Stimulated activated CD8-positive, alpha-beta memory T cell treated with anti-CD3 and anti-CD28 coated beads, Interleukin-4, amount 100 ng/mL, for 48 hours (primary cell): ENCODE measurements around the gene USP46.

Source experiments
- DNase-seq: peaks from one replicate; pipeline ENCODE4 v3.0.0-alpha.2; 2020

USP46 gene

GRCh38 chr4:52655506-52655905 is 3.6 kb downstream of the USP46 start:
- no peak for DNase-seq

DNA sequence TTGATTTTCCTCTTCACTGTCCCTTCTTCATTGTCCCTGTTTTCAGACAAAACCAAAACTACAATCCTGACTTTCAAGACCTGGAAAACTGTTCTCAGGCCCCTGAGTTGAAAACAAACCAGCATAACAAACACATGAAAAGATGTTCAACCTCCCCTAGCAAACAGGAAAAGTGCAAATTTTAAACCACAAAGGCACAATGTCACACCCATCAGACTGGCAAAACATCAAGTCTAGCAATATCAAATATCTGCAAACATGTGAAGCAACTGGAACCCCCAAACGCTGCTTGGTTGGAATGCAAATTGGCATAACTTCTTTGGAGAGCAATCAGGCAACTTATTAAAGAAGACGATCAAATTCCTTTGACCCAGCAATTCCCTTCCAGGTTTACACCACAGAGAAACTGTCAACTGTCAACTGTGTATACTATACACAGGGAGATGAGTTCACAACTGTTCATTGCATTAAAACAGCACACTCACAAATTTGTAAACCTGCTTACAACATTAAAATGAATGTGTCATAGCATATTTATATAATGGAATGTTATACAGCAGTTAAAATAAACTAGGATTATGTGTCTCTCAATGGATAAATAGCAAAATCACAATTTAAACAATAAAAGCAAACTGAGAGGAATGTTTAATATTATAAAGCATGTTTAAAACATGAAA is 7.0 kb downstream of the USP46 start:
- no peak for DNase-seq

GRCh38 chr4:52648836-52649235 is 10.3 kb downstream of the USP46 start:
- DNase-seq: no peak

GRCh38 chr4:52646741-52647140 is 12.4 kb downstream of the USP46 start:
- no peak for DNase-seq

DNA sequence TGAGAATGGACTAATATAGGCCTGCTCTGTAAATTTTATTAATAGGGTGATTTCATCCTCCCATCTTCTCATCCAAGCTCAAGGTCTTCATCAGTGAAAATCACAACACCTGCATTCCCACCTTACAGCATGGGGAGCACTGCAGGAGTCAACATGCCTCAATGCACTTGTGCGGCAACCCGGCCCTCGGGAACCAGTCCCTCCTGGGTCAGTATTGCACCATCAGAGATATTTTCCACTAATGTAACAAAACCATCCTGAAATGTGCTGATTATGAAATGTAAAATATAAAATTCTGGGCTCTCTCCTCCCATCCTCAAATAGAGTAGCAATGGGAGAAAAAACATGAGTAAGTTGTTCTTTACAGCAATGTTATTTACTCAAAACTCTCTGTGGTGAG is 13.0 kb downstream of the USP46 start:
- DNase-seq: no peak

- DNase-seq: no peak
Measured at GRCh38 chr4:52645300-52645699, 13.8 kb downstream of the USP46 start.

- DNase-seq: no peak
Measured at GRCh38 chr4:52643785-52644244, 15.3 kb downstream of the USP46 start.

DNA sequence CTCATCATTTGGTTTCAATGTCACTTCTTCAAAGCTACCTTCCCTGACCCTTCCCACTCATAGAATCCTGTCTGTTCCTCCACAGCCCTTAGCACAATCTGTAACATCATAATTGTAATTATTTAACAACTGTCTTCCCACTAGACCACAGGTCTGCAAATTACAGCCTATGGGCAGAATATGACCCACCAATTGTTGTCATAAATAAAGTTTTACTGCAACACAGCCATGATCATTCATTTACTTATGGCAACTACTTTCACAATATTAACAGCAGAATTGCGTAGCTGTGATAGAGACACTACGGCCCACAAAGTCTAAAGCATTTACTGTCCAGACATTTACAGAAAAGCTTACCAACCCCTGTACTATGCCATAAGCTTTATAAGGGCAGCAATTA is 15.9 kb downstream of the USP46 start:
- no peak for DNase-seq

- DNase-seq: no peak
Measured at GRCh38 chr4:52641854-52642563, 17.1 kb downstream of the USP46 start.

DNA sequence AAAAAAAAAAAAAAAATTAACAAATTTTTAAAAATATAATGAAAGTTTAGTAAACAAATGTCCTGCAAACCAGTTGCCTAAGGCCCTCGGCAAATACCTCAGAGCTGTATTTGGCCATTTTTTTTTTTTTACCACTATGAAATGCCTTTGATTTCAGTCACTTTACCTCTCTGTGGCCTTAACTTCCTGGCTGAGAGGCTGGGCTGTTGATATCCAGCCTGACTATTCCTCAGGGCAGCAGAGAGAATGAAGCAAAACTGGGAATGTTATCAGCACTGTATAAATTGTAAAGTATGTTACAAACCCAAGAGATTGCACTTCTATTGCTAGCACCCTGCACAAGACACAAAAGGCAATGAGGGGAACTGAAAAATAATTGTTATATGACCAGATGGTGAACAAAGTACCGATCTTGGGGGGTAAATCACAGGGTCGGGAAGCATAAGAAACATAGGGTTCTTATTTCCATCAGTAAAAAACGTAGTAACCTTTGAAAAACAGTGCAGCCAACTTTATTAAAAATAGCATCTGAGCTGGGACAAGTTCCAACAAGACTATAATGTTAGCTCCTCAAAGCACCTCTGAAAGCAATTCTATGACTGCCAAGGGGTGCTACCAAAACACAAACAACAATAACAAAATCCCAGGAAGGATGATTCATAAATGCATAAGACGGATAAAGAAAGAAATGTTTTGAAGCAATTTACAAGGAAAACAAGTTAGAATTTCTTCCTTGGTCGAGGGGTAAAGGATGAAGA is 18.1 kb downstream of the USP46 start:
- no peak for DNase-seq

GRCh38 chr4:52638717-52639116 is 20.4 kb downstream of the USP46 start:
- no peak for DNase-seq

GRCh38 chr4:52637116-52637515 is 22.0 kb downstream of the USP46 start:
- no peak for DNase-seq

DNA sequence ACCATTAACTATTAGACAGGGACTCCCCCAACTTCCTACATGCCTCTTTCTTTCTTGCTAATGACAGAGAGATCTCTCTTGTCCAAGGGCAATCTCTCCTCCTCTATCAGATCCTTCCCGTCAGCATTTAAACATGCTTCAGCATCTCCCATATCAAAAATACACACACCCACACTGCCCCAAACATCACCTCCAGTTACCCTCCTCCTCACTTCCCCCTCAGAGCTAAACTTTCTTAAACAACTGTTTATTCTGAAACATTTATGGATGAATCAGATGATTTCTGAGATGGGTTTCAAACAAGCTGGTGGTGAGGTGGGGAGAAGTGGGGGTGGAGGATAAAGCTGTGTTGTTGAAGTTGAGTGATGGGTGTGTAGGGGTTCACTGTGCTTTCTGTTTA is 23.5 kb downstream of the USP46 start:
- no peak for DNase-seq

DNA sequence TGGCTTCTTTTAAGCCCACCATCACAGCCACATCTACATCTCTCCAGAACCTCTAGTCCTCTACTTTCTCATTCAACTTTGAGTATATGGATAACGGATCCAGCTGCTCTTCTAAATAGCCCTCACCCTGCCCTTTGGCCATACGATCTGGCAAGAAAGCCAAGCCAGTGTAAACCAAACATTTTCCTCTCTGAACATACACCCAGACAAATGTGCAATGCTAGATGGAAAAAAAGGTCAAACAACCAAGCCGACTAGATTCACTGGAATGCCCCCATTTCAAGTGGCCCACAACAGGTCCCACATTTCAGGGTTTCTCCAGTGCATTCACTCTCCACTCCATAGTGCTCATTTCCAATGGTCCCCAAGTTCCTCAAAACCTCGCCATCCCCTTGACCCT is 24.0 kb downstream of the USP46 start:
- DNase-seq: no peak

GRCh38 chr4:52633846-52634245 is 25.3 kb downstream of the USP46 start:
- no peak for DNase-seq

DNA sequence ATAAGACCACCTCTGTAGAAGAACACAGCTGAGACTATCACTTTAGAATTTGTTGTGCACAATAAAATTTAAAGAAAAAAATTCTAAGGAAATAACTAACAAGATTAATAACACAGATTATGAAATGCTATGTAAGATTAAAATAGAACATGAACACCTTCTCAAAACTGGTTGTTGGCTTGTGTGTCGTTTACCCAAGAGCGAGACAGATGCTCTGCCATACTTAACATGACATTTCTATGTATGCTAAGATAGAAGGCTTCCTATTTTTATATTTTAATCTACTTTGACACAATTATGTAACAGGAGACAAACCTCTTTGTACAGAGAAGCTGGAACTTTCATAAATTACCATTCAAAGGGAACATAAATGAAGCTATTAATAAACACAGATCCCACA is 30.1 kb downstream of the USP46 start:
- no peak for DNase-seq

DNA sequence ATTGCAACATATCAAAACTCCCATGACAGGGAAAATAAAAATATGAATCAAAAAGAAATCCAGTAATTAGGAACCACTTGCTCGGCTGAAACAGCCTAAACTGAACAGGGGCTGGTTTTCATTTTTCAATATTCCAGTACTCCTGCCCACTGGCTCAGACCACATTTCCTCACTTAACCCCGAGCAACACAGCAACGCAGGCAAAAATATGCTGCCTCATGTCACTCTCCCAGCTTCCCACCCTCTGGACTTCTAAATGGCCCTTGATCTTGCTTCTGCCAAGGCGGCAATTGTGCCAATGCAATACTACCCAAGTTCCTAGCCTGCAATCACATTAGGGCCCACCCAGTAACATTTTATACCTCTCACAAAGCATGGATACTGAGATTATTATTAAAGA is 30.6 kb downstream of the USP46 start:
- DNase-seq: no peak

DNA sequence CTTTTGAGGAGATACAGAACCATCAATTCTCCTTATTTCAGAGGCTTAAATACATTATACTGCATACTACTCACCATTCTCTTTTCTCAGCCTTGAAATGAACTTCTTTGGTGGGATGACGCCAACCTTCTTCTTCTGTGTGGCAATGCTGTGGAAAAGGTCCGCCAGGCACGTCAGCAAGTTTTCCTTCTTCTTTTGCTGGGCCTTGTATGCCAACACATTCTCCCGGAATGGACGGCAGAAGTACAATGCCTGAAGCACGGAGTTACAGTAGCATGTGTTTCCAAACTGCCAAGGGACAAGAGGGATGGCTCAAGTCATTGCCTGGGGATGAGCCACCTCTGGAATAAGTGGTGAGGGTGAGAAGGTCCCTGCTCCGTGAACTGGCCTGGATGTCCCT is 31.2 kb downstream of the USP46 start:
- no peak for DNase-seq

GRCh38 chr4:52625216-52625615 is 33.9 kb downstream of the USP46 start:
- DNase-seq: no peak

- DNase-seq: no peak
Measured at GRCh38 chr4:52622564-52622963, 36.5 kb downstream of the USP46 start.

GRCh38 chr4:52621567-52621966 is 37.5 kb downstream of the USP46 start:
- no peak for DNase-seq

DNA sequence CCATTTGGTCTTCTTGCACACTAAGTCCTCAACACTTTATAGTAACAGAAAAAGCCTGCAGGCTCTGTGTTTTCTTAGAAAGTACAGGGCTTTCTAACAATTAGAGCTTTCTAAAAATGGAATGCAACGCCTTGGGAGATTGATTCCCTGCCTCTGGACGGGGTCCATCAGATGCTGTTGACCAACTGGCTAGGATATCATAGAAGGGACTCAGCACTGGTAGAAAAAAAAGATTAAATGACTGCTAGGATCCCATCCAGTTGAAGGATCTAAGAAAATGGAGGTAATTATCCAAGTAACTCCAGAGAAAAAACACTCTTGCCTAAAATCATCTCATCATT is 39.5 kb downstream of the USP46 start:
- no peak for DNase-seq

DNA sequence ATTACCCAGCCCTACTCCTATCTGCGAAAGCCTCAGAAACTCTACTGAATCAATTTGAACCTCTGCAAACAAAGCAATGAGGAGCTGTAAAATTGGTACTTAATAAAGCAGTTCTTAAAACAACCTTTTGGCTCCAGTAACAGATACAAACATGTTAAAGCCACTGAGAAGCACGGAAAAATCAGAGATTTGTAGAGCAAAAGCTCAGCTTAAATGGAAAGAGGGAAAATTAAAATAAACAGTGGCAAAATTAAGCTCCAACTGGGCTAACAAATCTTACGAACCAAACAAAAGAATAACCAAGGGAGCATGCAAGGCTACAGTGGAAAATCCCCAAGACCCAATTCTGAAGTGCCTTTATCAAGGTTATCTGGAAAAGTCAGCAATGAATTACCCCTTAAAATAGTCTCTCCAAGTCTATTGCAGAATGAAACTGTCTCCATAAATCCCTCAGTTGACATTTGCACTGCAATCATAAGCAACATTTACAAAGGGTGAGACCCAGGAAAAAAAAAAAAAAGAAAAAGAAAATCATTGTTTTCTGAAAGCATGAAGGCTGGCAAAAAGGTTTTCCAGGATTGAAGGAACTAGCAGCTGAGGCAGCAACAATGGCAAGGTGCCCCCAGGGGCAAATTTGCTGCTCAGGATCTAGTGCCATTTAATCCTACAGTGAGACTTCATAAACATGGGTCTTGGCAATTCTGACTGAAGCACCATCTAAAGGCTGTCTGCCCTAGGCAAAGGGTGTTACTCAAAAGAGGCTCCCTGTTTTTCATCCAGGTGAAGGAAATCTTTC is 40.1 kb downstream of the USP46 start:
- DNase-seq: no peak
